Cardiac muscle cell (in vitro differentiated cells and primary cell): ENCODE data around the gene CD69. TPM values are rescaled to one million over a fixed set of nuclear protein-coding genes. Genes with fewer than 3 reads are reported as not detected.

Experiments used
- DNase-seq, 2 donors: peaks; one replicate each; pipeline versions ENCODE4 v3.0.0 to v3.0.0-alpha.2; 2010 to 2017; ENCODE audit warnings: low read depth in 1 of 2, low spot score in 1 of 2
- H3K27ac ChIP-seq: fragments of 200-600 bp; sonication (generic); 2 replicates; pipeline ENCODE4 v1.5.1; 2016
- H3K27me3 ChIP-seq: fragments of 200-600 bp; sonication (generic); 2 replicates; pipeline ENCODE4 v1.6.0; 2016; ENCODE audit warnings: control low read depth
- H3K36me3 ChIP-seq: fragments of 200-600 bp; sonication (generic); 2 replicates; pipeline ENCODE4 v1.5.1; 2016; ENCODE audit warnings: control low read depth
- H3K4me1 ChIP-seq: fragments of 200-600 bp; sonication (generic); 2 replicates; pipeline ENCODE4 v1.8.1; 2017; ENCODE audit warnings: low read depth, mild to moderate bottlenecking, mixed run types
- H3K4me3 ChIP-seq: fragments of 200-600 bp; sonication (generic); 2 replicates; pipeline ENCODE4 v1.5.1; 2016; ENCODE audit warnings: mild to moderate bottlenecking
- H3K9me3 ChIP-seq: fragments of 200-600 bp; sonication (generic); 2 replicates; pipeline ENCODE4 v1.5.1; 2017; ENCODE audit warnings: low read depth, mild to moderate bottlenecking, control low read depth
- CTCF ChIP-seq: IDR thresholded peaks from 2 replicates; pipeline ENCODE4 v1.5.1; 2012; ENCODE audit warnings: low read depth, mild to moderate bottlenecking, low read length
- polyA plus RNA-seq: library from polyadenylated mRNA; unstranded; fragments of >200 nt; fragmentation: Nextera tagmentation; extraction: Ambion mirVana; gene quantifications from 2 replicates; pipeline ENCODE4 v1.2.1, GENCODE V29; 2016
- total RNA-seq: library from RNA; depleted of rRNA; stranded (reverse); fragments of >200 nt; gene quantifications from 2 replicates; pipeline ENCODE4 v1.2.3, GENCODE V29; 2016

Gene CD69
- total and polyA plus RNA-seq, 2 experiments from 2014 or later, result not detected

GRCh38 chr12:9711664-9712063 is 49.0 kb downstream of the CD69 start:
- Histone ChIP-seq H3K4me1 (peaks cover 3% of the 10 kb centered on the region), H3K4me3 (no peak overlapping the region), H3K9me3 (no peaks in the 10 kb centered on the region), H3K36me3 (no peaks in the 10 kb centered on the region), H3K27ac (no peak overlapping the region), H3K27me3 (no peaks in the 10 kb centered on the region)
- peak; percentile 10 to 43 for DNase-seq
- no peak for TF ChIP-seq CTCF

DNA sequence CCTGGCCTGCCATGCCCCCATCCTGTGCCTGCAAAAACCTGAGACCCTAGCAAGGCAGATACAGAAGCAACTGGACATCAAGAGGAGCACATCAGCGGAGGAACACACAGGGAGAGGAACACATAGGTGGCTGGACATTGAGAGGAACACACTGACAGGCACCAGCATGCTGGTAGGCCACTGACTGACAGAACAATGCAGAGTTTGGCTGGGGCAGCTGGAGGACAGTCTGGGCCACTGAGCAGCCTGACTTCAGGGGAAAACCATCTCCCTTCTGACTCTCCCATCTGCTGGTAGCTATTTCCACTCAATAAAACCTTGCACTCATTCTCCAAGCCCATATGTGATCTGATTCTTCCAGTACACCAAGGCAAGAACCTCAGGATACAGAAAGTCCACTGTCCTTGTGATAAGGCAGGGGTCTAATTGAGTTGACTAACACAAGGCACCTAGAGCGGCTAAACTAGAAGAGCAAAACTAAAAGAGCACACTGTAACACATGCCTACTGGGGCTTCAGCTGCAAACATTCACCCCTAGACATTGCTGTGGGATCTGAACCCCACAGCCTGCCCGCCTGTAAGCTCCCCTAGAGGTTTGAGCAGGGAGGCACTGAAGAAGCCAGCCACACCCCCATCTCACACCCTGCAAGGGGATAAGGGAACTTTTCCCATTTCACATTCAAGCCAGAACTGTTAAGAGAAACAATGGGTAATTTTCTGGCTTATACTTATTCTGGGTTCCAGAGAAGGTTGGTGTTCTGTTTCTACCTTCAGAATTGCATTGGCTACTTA is 49.9 kb downstream of the CD69 start:
- peaks cover 3% of the 10 kb centered on the region for H3K4me1 ChIP-seq
- H3K27me3 ChIP-seq, result no peaks in the 10 kb centered on the region
- H3K9me3 ChIP-seq, result no peaks in the 10 kb centered on the region
- no peaks in the 10 kb centered on the region for H3K36me3 ChIP-seq
- no peak for DNase-seq
- no peak overlapping the region for H3K27ac ChIP-seq
- H3K4me3 ChIP-seq, result no peak overlapping the region
- TF ChIP-seq CTCF, result no peak

DNA sequence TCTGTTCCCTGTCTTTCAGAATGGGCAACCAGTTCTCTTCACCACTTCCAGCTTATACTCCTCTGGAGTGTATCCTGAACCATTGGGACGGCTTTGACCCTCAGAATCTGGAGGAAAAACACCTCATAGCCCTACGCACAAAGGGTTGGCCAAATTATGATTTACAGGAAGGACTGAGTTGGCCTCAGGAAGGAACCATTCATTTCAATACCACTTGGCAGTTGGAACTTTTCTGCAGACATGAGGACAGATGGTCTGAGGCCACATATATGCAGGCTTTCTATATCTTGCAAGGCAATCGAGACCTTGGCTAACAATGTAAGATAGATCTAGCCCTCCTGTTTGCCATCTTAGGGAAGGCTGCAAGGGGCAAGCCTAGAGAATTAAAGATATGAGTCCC is 51.8 kb downstream of the CD69 start:
- no peaks in the 10 kb centered on the region for H3K27me3 ChIP-seq
- H3K27ac ChIP-seq, result no peak overlapping the region
- peaks cover 3% of the 10 kb centered on the region for H3K4me1 ChIP-seq
- no peak overlapping the region for H3K4me3 ChIP-seq
- H3K9me3 ChIP-seq, result no peaks in the 10 kb centered on the region
- no peaks in the 10 kb centered on the region for H3K36me3 ChIP-seq
- TF ChIP-seq CTCF, result no peak
- DNase-seq, result no peak

DNA sequence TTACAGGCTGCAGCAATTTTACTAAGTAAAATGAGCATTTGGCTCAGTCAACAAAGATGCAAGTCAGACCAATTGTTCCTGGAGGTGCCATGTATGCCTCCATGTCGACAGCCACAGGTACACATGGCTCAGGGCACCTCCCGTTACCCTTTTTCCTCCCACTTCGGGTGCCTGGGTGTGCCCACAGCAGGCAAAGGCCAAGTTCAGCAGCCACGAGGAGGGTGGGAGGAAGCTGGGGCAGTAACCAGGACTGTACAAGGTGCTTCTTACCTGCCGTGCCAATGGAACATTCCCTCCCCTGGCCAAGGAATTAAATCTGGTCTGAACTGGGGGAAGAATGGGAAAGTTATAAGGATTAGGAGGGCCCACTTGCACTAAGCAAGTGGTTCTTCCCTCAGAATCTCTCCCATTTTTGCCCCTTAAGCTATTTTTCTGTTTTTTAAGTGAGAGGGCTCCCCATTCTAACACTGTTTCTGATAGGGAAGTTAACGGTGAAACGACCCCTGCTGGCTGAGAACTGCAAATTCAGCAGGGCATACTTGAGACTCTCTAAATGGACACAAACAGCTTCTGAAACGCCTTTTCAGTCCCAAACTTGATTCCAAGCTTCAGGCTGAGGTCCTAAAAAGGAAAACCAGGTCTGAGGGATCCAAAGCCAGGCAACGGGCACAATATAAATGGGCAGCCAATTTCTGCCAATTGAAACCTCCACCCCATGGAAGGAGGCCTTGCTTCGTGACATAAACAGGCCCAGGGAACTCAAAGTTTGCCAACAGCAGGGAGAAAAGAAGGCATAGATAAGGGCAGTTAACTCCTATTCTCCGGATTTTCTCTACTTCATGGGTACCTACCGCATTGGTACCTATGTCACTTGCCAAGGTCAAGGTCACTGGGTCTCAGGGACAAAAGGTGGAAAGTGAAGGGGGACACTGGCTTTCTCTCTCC is 52.6 kb downstream of the CD69 start:
- peak; percentile 87 for TF ChIP-seq CTCF
- Histone ChIP-seq H3K9me3 (no peaks in the 10 kb centered on the region), H3K4me1 (peaks cover 3% of the 10 kb centered on the region), H3K4me3 (no peak overlapping the region), H3K36me3 (no peaks in the 10 kb centered on the region), H3K27me3 (no peaks in the 10 kb centered on the region), H3K27ac (no peak overlapping the region)
- peak; percentile 35 to 76 for DNase-seq

DNA sequence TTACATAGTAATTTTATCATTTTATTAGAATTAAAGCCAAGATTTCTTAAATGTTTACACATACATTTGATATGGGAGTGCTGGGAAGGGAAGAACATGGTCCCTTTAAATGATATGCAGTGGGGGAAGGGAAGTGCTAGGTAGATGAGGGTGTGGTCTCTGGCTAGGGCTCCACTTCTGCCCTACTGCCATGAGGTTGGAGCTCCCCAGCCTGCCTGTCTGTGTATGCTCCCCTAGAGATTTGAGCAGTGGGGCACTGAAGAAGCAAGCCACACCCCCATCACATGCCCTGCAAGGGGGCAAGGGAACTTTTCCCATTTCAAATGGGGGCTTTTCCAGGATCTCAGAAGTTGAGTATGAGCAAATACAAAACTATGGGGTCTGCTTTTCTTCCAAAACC is 53.3 kb downstream of the CD69 start:
- Histone ChIP-seq H3K9me3 (no peaks in the 10 kb centered on the region), H3K4me1 (peaks cover 3% of the 10 kb centered on the region), H3K27me3 (no peaks in the 10 kb centered on the region), H3K4me3 (no peak overlapping the region), H3K36me3 (no peaks in the 10 kb centered on the region), H3K27ac (no peak overlapping the region)
- no peak for TF ChIP-seq CTCF
- no peak for DNase-seq
